Measurements from ENCODE around the gene SFRP5.

Gene SFRP5

DNA sequence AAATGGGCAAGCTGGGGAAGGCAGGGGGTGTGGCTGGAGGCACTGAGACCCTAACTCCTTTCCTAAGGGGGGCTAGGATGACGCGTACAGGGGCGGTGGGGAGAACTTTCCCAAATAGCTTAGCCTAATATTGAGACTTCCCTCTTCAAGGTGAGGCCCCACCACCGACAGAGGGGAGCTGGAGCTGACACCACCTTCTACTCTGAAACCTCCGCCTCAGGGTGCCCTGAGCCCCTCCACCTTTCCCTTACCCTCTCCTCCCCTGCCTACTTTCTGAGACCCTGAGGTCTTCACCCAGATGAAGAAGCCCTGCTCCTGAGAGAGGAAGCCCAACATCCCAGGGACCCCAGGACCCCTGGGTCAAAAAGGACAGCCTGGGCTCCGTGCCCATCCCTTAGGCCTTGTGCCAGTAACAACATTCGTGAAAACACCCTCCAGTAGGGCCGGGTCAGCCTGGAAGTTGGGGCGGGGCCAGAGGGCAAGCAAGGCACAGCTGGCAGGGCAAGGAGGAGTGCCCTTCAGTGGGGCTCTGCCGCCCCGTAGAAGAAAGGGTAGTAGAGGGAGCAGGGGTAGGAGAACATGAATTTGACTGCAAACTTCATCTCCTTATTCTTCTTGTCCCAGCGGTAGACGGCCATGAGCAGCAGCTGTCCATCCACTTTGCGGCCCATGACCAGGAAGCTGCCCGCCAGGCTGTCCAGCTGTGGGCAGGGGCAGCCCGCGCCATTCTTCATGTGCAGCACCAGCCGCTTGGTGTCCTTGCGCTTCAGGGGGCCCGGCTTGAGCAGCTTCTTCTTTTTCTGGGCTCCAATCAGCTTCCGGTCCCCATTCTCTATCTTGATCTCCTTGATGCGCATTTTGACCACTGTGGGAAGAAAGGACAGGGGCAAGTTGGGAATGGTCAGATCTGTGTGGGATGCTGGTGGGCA lies 4.5 kb downstream of the SFRP5 start:
- DNase-seq (ENCODE audit: low read depth) = no peak
- in situ Hi-C loops (cut with HindIII; ENCODE audit: low sequenced_read_pairs) = no loop called here
- no peak overlapping the region for H3K4me3 ChIP-seq (ENCODE audit: low read depth, low read length)
- TF ChIP-seq CTCF (IDR thresholded peaks at IDR 0.05; ENCODE audit: low read depth, low read length, missing control alignments) = no peak

- in situ Hi-C loops (cut with HindIII; ENCODE audit: low sequenced_read_pairs) = no loop called here
- TF ChIP-seq CTCF (IDR thresholded peaks at IDR 0.05; ENCODE audit: low read depth, low read length, missing control alignments) = no peak
- no peak for DNase-seq (ENCODE audit: low read depth)
- no peak overlapping the region for H3K4me3 ChIP-seq (ENCODE audit: low read depth, low read length)
Observed at GRCh38 chr10:97766106-97766810, 5.5 kb downstream of the SFRP5 start.

DNA sequence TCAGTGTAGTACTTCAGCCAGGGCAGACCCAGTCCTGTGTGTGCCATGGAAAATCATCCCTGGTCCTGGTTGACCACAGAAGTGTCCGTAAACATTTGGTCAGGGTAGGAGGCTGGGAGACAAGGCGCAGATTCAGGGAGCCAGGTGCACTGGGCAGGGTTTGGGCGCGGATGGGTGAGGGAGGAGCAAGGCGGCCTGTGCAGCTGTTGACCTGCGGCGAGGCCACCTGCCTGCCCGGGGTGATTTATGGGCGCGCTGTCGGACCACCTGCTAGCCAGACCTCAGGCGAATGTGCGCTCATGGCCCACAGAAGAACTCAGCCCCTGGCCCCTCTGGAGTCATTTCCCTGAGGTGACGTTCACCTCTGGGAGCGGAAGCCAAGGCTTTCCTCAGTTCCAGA lies 6.6 kb downstream of the SFRP5 start:
- no peak for DNase-seq (ENCODE audit: low read depth)
- no peak for TF ChIP-seq CTCF (IDR thresholded peaks at IDR 0.05; ENCODE audit: low read depth, low read length, missing control alignments)
- in situ Hi-C loops (cut with HindIII; ENCODE audit: low sequenced_read_pairs) = no loop called here
- H3K4me3 ChIP-seq (ENCODE audit: low read depth, low read length) = no peak overlapping the region

GRCh38 chr10:97764519-97764931 lies 7.3 kb downstream of the SFRP5 start:
- TF ChIP-seq CTCF (IDR thresholded peaks at IDR 0.05; ENCODE audit: low read depth, low read length, missing control alignments) = no peak
- no peak overlapping the region for H3K4me3 ChIP-seq (ENCODE audit: low read depth, low read length)
- no peak for DNase-seq (ENCODE audit: low read depth)
- in situ Hi-C loops (cut with HindIII; ENCODE audit: low sequenced_read_pairs) = no loop called here

GRCh38 chr10:97763947-97764346 lies 7.9 kb downstream of the SFRP5 start:
- in situ Hi-C loops (cut with HindIII; ENCODE audit: low sequenced_read_pairs) = no loop called here
- H3K4me3 ChIP-seq (ENCODE audit: low read depth, low read length) = no peak overlapping the region
- no peak for DNase-seq (ENCODE audit: low read depth)
- TF ChIP-seq CTCF (IDR thresholded peaks at IDR 0.05; ENCODE audit: low read depth, low read length, missing control alignments) = no peak

DNA sequence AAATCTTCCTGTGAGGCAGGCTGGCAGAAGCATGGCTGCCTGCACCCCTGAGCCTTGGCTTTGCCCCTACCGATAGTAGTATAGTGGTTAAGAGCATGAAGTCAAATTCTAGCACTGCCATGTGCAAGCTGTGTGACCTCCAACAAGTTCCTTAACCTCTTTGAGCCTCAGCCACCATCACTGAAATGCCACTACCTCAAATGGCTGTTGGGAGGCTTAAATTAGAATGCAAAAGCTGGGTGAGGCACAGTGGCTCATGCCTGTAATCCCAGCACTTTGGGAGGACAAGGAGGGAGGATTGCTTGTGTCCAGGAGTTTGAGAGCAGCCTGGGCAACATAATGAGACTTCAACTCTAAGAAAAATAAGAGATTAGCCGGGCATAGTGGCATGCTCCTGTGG lies 8.4 kb downstream of the SFRP5 start:
- in situ Hi-C loops (cut with HindIII; ENCODE audit: low sequenced_read_pairs) = no loop called here
- no peak for TF ChIP-seq CTCF (IDR thresholded peaks at IDR 0.05; ENCODE audit: low read depth, low read length, missing control alignments)

More for the DNA sequence above, 8.4 kb downstream of the SFRP5 start:
- no peak for DNase-seq (ENCODE audit: low read depth)
- no peak overlapping the region for H3K4me3 ChIP-seq (ENCODE audit: low read depth, low read length)

Measured in astrocyte of the cerebellum (primary cell).